Neural cell (in vitro differentiated cells): ENCODE results near the gene DAAM2.

Experiments
- EZH2 ChIP-seq: fragments of 200-600, 300-800 bp; shearing (Covaris generic), sonication (generic); IDR thresholded peaks from 2 replicates; pipeline ENCODE4 v1.6.1; 2014; ENCODE audit warnings: antibody characterized with exemption, low read length, borderline replicate concordance, mild to moderate bottlenecking; ENCODE audit not compliant: insufficient read depth, poor library complexity, severe bottlenecking
- POLR2AphosphoS5 ChIP-seq: IDR thresholded peaks from 2 replicates; pipeline ENCODE4 v1.6.1; 2012
- RAD21 ChIP-seq: fragments of 450-650 bp; conservative IDR thresholded peaks from 2 replicates; pipeline ENCODE4 v1.6.1; 2014; ENCODE audit warnings: antibody characterized with exemption, mild to moderate bottlenecking, moderate library complexity
- SMC3 ChIP-seq: fragments of 450-650 bp; conservative IDR thresholded peaks from 2 replicates; pipeline ENCODE4 v1.6.1; 2014; ENCODE audit warnings: antibody characterized with exemption, mild to moderate bottlenecking, moderate library complexity; ENCODE audit not compliant: poor library complexity
- TAF1 ChIP-seq: IDR thresholded peaks from 2 replicates; pipeline ENCODE4 v1.6.1; 2012; ENCODE audit warnings: low read depth
- TF ChIP-seq, protein P1 (sequence below): fragments of 450-650 bp; IDR thresholded peaks from 2 replicates; pipeline ENCODE4 v1.5.1; 2014; ENCODE audit warnings: antibody characterized with exemption, mild to moderate bottlenecking, moderate library complexity; ENCODE audit not compliant: poor library complexity, severe bottlenecking
- TF ChIP-seq, protein P2 (sequence below): IDR thresholded peaks from 2 replicates; pipeline ENCODE4 v1.6.1; 2012; ENCODE audit warnings: borderline replicate concordance

DNA sequence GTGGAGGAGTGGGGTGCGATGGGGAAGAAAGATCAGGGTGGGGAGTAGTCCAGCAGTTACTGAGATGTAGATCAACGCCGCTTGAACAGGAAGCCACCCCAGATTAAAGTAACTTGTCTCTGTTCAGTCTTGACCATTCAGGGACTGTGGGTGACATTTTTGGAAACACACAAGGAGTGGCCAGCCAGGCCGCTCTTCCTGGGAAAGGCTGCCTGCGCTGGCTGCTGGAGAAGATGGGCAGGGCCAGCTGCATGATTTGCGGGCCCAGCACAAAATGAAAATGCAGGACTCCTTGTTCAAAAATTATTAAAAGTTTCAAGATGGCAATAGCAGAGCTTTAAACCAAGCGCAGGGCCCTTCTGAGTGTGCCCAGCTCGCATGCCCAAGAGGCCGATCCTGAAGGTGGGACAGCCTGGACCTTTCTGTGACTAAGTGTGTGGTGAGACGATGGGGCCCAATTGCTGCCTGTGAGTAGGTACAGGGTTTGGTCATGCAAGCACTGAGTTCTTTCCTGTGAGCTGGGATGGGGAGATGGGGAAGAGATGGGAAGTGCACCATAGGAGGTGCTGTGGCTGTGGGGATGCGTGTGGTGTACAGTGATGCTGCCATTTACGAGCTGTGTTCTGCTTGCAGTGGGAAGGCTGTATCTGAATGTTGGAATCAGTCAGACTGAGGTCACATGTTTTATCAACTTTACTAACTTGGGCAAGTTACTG, 51.3 kb downstream of the DAAM2 start:
- TF ChIP-seq, protein P1, sequence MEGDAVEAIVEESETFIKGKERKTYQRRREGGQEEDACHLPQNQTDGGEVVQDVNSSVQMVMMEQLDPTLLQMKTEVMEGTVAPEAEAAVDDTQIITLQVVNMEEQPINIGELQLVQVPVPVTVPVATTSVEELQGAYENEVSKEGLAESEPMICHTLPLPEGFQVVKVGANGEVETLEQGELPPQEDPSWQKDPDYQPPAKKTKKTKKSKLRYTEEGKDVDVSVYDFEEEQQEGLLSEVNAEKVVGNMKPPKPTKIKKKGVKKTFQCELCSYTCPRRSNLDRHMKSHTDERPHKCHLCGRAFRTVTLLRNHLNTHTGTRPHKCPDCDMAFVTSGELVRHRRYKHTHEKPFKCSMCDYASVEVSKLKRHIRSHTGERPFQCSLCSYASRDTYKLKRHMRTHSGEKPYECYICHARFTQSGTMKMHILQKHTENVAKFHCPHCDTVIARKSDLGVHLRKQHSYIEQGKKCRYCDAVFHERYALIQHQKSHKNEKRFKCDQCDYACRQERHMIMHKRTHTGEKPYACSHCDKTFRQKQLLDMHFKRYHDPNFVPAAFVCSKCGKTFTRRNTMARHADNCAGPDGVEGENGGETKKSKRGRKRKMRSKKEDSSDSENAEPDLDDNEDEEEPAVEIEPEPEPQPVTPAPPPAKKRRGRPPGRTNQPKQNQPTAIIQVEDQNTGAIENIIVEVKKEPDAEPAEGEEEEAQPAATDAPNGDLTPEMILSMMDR = peak; percentile 28
- TF ChIP-seq POLR2AphosphoS5 = no peak
- no peak for TF ChIP-seq RAD21
- no peak for TF ChIP-seq TAF1
- TF ChIP-seq SMC3 = no peak
- TF ChIP-seq, protein P2, sequence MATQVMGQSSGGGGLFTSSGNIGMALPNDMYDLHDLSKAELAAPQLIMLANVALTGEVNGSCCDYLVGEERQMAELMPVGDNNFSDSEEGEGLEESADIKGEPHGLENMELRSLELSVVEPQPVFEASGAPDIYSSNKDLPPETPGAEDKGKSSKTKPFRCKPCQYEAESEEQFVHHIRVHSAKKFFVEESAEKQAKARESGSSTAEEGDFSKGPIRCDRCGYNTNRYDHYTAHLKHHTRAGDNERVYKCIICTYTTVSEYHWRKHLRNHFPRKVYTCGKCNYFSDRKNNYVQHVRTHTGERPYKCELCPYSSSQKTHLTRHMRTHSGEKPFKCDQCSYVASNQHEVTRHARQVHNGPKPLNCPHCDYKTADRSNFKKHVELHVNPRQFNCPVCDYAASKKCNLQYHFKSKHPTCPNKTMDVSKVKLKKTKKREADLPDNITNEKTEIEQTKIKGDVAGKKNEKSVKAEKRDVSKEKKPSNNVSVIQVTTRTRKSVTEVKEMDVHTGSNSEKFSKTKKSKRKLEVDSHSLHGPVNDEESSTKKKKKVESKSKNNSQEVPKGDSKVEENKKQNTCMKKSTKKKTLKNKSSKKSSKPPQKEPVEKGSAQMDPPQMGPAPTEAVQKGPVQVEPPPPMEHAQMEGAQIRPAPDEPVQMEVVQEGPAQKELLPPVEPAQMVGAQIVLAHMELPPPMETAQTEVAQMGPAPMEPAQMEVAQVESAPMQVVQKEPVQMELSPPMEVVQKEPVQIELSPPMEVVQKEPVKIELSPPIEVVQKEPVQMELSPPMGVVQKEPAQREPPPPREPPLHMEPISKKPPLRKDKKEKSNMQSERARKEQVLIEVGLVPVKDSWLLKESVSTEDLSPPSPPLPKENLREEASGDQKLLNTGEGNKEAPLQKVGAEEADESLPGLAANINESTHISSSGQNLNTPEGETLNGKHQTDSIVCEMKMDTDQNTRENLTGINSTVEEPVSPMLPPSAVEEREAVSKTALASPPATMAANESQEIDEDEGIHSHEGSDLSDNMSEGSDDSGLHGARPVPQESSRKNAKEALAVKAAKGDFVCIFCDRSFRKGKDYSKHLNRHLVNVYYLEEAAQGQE = no peak
- no peak for TF ChIP-seq EZH2
